ENCODE results near the gene SULT1C3.

- TF ChIP-seq CTCF (IDR thresholded peaks at IDR 0.05; ENCODE audit: low read length) (no peak), EZH2 (IDR thresholded peaks at IDR 0.05; ENCODE audit: borderline replicate concordance, low read length) (no peak)
Observed at GRCh38 chr2:108224022-108224421, 15.7 kb upstream of the SULT1C3 start.
